ENCODE measurements around the gene TBL1X.
"Not testable (repeated sequence)": the region's sequence is repeated elsewhere in the genome, so short reads cannot be mapped to it uniquely, and the experiment has no call there.

The TBL1X gene

DNA sequence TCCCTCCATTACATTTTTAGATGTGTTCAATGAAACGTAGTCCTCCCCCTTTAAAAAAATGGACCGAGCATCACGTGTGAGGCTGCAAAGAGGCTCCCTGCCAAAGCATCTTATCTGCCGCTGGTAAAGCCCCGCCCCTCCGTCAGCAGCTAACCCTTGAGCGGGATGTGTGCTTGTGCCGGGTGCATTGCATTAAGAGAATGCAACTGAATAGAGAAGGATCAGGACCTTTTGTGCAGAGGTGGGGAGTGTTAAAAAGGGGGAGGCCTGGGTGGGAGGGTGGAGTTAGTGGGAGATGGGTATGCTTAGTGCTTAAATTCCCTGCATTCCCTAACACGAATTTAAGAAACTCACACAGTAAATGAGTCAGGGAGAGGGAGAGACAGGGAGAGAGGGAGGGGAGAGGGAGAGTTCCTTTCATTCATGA lies 66.0 kb downstream of the TBL1X start:
- no peaks in the 10 kb centered on the region for H3K36me3 ChIP-seq (ENCODE audit: control insufficient read depth in 1 of 2, insufficient read depth in 2 of 2, low read length in 2 of 2)
- no peak overlapping the region for H3K4me3 ChIP-seq (ENCODE audit: low read depth in 1 of 2, low read length in 2 of 2)
- H3K27ac ChIP-seq (ENCODE audit: low read depth, low read length): no peak overlapping the region
- peaks cover 0 to 4% of the 10 kb centered on the region in 2 donors for H3K4me1 ChIP-seq (ENCODE audit: control insufficient read depth in 1 of 2, insufficient read depth in 2 of 2, low read length in 2 of 2)
- no peaks in the 10 kb centered on the region for H3K9me3 ChIP-seq (ENCODE audit: control insufficient read depth in 1 of 2, low read length in 2 of 2)
- no peaks in the 10 kb centered on the region for H3K27me3 ChIP-seq (ENCODE audit: control insufficient read depth in 1 of 2, insufficient read depth in 2 of 2, low read length in 2 of 2)
- H3K9ac ChIP-seq (ENCODE audit: low read depth in 1 of 2, low read length in 2 of 2): no peak overlapping the region

DNA sequence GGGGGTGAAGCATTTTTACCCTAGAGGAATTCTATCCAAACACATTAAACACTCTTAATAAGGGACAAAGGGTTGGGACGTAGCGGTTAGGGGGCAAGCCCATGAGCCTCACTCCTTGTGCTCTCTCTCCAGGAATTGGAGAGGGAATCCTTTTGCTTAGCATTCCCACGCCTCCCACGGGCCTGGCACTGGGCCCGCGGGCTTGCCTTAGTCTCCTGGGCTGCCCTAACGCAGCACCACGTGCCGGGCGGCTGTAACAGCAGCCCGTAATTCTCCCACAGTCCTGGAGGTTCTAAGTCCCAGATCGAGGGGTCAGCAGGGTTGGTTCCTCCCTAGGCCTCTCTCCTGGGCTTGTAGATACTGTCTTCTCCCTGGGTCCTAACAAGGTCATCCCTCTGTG lies 67.5 kb downstream of the TBL1X start:
- Histone ChIP-seq H3K27me3 (ENCODE audit: control insufficient read depth in 1 of 2, insufficient read depth in 2 of 2, low read length in 2 of 2) (no peaks in the 10 kb centered on the region), H3K9me3 (ENCODE audit: control insufficient read depth in 1 of 2, low read length in 2 of 2) (no peaks in the 10 kb centered on the region), H3K4me3 (ENCODE audit: low read depth in 1 of 2, low read length in 2 of 2) (no peak overlapping the region), H3K4me1 (ENCODE audit: control insufficient read depth in 1 of 2, insufficient read depth in 2 of 2, low read length in 2 of 2) (peaks cover 0 to 4% of the 10 kb centered on the region in 2 donors), H3K9ac (ENCODE audit: low read depth in 1 of 2, low read length in 2 of 2) (no peak overlapping the region), H3K27ac (ENCODE audit: low read depth, low read length) (no peak overlapping the region), H3K36me3 (ENCODE audit: control insufficient read depth in 1 of 2, insufficient read depth in 2 of 2, low read length in 2 of 2) (no peaks in the 10 kb centered on the region)

DNA sequence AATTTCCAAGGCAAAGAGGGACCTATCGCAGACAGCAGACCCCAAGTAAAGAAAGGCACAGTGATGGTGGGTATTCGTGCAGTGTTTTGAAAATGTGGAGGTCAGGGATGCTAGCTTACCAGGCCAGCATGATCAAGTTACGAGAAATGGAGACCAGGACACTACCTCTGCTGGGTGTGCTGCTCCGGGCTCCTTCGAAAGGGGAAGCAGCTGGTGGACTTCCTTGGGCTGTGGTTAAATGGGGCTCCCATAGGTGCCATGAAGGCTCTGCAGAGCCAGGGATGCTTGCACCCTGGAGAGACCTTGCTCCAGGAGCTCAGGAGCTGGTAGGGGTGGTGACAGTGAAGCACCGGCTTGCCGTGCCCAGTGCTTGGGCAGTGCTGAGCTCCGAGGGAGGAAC lies 68.8 kb downstream of the TBL1X start:
- Histone ChIP-seq H3K4me3 (ENCODE audit: low read depth in 1 of 2, low read length in 2 of 2) (no peak overlapping the region), H3K4me1 (ENCODE audit: control insufficient read depth in 1 of 2, insufficient read depth in 2 of 2, low read length in 2 of 2) (peaks cover 6 to 11% of the 10 kb centered on the region in 2 donors), H3K9me3 (ENCODE audit: control insufficient read depth in 1 of 2, low read length in 2 of 2) (no peaks in the 10 kb centered on the region), H3K27me3 (ENCODE audit: control insufficient read depth in 1 of 2, insufficient read depth in 2 of 2, low read length in 2 of 2) (no peaks in the 10 kb centered on the region), H3K36me3 (ENCODE audit: control insufficient read depth in 1 of 2, insufficient read depth in 2 of 2, low read length in 2 of 2) (no peaks in the 10 kb centered on the region), H3K27ac (ENCODE audit: low read depth, low read length) (no peak overlapping the region), H3K9ac (ENCODE audit: low read depth in 1 of 2, low read length in 2 of 2) (no peak overlapping the region)

DNA sequence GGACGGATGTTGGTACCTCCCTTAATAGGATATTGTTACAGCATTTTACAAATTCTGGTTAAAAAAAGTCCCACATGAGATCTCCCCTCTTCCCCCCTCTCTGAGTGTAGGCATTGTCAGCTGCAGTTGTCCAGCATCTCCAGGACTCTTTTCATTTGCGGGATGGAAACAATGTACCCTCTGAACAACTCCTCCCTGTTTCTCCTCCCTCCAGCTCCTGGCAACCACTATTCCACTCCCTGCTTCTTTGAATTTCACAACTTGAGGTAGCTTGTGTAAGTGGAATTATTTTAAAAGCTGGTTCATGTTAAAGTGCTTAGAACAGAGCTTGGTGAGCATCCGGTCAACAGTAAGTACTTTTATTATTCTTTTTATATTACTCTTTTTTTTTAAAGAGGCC lies 69.8 kb downstream of the TBL1X start:
- Histone ChIP-seq H3K4me1 (ENCODE audit: control insufficient read depth in 1 of 2, insufficient read depth in 2 of 2, low read length in 2 of 2) (peaks cover 13 to 16% of the 10 kb centered on the region in 2 donors), H3K27me3 (ENCODE audit: control insufficient read depth in 1 of 2, insufficient read depth in 2 of 2, low read length in 2 of 2) (no peaks in the 10 kb centered on the region), H3K36me3 (ENCODE audit: control insufficient read depth in 1 of 2, insufficient read depth in 2 of 2, low read length in 2 of 2) (no peaks in the 10 kb centered on the region), H3K27ac (ENCODE audit: low read depth, low read length) (no peak overlapping the region), H3K4me3 (ENCODE audit: low read depth in 1 of 2, low read length in 2 of 2) (no peak overlapping the region), H3K9me3 (ENCODE audit: control insufficient read depth in 1 of 2, low read length in 2 of 2) (no peaks in the 10 kb centered on the region), H3K9ac (ENCODE audit: low read depth in 1 of 2, low read length in 2 of 2) (no peak overlapping the region)

DNA sequence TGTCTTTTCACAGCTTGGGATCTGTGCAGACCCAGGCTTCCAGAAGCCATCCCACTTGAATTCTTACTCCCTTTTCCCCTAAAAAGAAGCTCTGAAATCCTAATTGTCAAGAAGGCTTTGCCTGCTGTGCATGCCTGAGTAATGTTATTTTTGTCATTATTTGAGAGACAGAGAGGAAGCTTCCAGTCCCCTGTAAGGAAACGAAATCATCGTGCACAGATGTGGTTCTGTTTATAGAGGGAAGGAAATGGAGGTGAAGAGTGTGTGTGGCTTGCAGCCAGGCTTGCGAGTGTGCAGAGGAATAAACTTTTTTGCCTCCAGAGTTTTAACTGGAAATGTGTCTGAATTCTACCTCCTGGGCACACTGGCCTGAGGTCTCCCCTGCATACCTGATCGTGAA lies 70.2 kb downstream of the TBL1X start:
- H3K9me3 ChIP-seq (ENCODE audit: control insufficient read depth in 1 of 2, low read length in 2 of 2): no peaks in the 10 kb centered on the region
- no peaks in the 10 kb centered on the region for H3K36me3 ChIP-seq (ENCODE audit: control insufficient read depth in 1 of 2, insufficient read depth in 2 of 2, low read length in 2 of 2)
- H3K9ac ChIP-seq (ENCODE audit: low read depth in 1 of 2, low read length in 2 of 2): no peak overlapping the region
- H3K27ac ChIP-seq (ENCODE audit: low read depth, low read length): no peak overlapping the region
- peaks cover 13 to 16% of the 10 kb centered on the region in 2 donors for H3K4me1 ChIP-seq (ENCODE audit: control insufficient read depth in 1 of 2, insufficient read depth in 2 of 2, low read length in 2 of 2)
- no peak overlapping the region for H3K4me3 ChIP-seq (ENCODE audit: low read depth in 1 of 2, low read length in 2 of 2)
- H3K27me3 ChIP-seq (ENCODE audit: control insufficient read depth in 1 of 2, insufficient read depth in 2 of 2, low read length in 2 of 2): no peaks in the 10 kb centered on the region

DNA sequence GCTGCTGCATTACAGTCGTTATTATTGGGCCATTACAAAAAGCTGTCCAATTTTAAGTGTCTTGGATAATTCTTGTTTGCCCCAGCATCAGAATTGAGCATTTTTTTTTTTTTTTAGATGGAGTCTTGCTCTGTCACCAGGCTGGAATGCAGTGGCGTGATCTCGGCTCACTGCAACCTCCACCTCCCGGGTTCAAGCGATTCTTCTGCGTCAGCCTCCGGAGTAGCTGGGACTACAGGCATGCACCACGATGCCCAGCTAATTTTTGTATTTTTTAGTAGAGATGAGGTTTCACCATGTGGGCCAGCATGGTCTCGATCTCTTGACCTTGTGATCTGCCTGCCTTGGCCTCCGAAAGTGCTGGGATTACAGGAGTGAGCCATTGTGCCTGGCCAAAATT lies 71.3 kb downstream of the TBL1X start:
- H3K9ac ChIP-seq (ENCODE audit: low read depth in 1 of 2, low read length in 2 of 2); H3K27me3 ChIP-seq (ENCODE audit: control insufficient read depth in 1 of 2, insufficient read depth in 2 of 2, low read length in 2 of 2); H3K36me3 ChIP-seq (ENCODE audit: control insufficient read depth in 1 of 2, insufficient read depth in 2 of 2, low read length in 2 of 2); H3K27ac ChIP-seq (ENCODE audit: low read depth, low read length); H3K4me3 ChIP-seq (ENCODE audit: low read depth in 1 of 2, low read length in 2 of 2); H3K9me3 ChIP-seq (ENCODE audit: control insufficient read depth in 1 of 2, low read length in 2 of 2): not testable (repeated sequence)
- peaks cover 11 to 13% of the 10 kb centered on the region in 2 donors for H3K4me1 ChIP-seq (ENCODE audit: control insufficient read depth in 1 of 2, insufficient read depth in 2 of 2, low read length in 2 of 2)

DNA sequence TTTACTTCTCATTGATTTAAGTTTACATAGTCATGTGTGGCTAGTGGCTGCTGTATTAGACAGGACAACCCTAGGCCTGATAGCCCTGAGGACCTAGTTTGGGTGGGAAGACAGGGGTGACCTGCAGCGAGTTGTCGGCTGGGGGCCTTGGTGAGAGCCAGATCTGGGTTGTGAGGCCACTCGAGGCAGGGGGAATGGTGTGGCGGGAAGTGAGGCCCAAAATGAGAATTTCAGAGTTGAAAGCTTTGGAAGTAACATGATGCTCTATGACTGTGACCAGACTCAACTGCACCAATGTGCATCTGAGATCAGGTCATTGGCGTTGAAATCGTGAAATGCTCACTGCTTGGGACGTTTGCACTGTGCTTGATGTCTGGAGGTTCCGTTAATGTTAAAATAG lies 72.9 kb downstream of the TBL1X start:
- Histone ChIP-seq H3K9ac (ENCODE audit: low read depth in 1 of 2, low read length in 2 of 2) (no peak overlapping the region), H3K9me3 (ENCODE audit: control insufficient read depth in 1 of 2, low read length in 2 of 2) (no peaks in the 10 kb centered on the region), H3K27me3 (ENCODE audit: control insufficient read depth in 1 of 2, insufficient read depth in 2 of 2, low read length in 2 of 2) (no peaks in the 10 kb centered on the region), H3K27ac (ENCODE audit: low read depth, low read length) (no peak overlapping the region), H3K4me1 (ENCODE audit: control insufficient read depth in 1 of 2, insufficient read depth in 2 of 2, low read length in 2 of 2) (peaks cover 11 to 13% of the 10 kb centered on the region in 2 donors), H3K4me3 (ENCODE audit: low read depth in 1 of 2, low read length in 2 of 2) (no peak overlapping the region), H3K36me3 (ENCODE audit: control insufficient read depth in 1 of 2, insufficient read depth in 2 of 2, low read length in 2 of 2) (no peaks in the 10 kb centered on the region)

DNA sequence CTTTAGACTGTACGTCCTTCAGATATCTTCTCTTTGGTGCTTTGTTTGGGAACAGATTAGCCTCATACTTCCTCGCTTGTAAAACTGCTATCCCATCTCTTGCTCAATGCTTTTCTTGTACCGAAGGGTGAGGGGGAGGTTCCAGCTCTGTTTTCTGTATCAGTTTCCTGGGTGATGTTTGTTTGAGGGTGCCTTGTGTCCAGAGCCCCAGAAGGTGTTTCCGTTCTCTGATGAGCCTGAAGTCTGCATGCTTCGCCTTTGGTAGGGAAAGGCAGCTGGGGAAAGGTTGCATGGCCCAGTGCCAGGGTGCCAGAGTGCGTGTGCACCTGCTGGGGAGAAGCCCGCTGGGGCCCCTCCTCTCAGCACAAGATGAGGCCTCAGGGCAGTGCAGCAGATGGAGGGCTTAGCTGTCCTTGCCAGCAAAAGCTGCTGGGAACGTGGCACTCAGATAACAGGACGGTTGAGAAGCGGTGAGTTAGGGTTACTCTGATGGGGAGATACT lies 73.7 kb downstream of the TBL1X start:
- H3K27ac ChIP-seq (ENCODE audit: low read depth, low read length): no peak overlapping the region
- H3K36me3 ChIP-seq (ENCODE audit: control insufficient read depth in 1 of 2, insufficient read depth in 2 of 2, low read length in 2 of 2): no peaks in the 10 kb centered on the region
- peaks cover 11 to 13% of the 10 kb centered on the region in 2 donors for H3K4me1 ChIP-seq (ENCODE audit: control insufficient read depth in 1 of 2, insufficient read depth in 2 of 2, low read length in 2 of 2)
- H3K27me3 ChIP-seq (ENCODE audit: control insufficient read depth in 1 of 2, insufficient read depth in 2 of 2, low read length in 2 of 2): no peaks in the 10 kb centered on the region
- peak overlapping the region in 1 of 2 donors; percentile 8 for H3K4me3 ChIP-seq (ENCODE audit: low read depth in 1 of 2, low read length in 2 of 2)
- no peaks in the 10 kb centered on the region for H3K9me3 ChIP-seq (ENCODE audit: control insufficient read depth in 1 of 2, low read length in 2 of 2)
- H3K9ac ChIP-seq (ENCODE audit: low read depth in 1 of 2, low read length in 2 of 2): no peak overlapping the region

DNA sequence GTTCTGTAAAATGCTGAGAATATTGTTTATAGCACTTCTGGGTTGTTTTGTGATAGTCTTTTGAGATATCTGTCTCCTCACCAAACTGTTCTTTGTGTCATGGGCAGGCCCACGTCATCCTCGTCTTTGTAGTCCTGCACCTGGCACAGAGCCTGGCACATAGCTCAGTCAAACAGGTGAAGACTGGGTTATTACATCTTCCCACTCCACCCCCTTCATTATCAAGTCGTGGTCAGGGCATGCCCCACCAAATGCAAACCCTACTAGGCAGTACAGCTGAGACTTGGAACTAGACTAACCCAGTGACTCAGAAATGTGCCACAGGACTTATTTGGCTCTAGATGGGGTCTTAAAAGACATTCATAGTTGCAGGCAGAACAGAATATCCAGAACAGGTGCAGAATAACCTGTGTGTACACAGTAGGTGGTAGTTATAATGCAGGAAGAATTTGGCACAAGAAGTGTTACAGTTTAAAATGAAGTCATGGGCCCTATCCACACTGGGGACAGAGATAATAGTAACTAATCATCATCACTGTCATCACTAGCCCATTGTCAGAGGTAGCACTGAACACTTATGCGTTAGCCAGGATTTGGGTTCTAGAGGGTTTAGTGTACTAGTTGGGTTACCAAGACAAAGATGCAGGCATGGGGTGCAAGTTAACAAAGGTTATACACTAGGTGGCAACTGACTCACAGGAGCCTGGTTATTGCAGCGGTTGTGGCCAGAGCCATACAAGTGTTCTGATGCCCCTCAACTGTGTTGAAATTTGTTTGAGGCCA lies 74.9 kb downstream of the TBL1X start:
- Histone ChIP-seq H3K27me3 (ENCODE audit: control insufficient read depth in 1 of 2, insufficient read depth in 2 of 2, low read length in 2 of 2) (no peaks in the 10 kb centered on the region), H3K4me3 (ENCODE audit: low read depth in 1 of 2, low read length in 2 of 2) (no peak overlapping the region), H3K9ac (ENCODE audit: low read depth in 1 of 2, low read length in 2 of 2) (no peak overlapping the region), H3K4me1 (ENCODE audit: control insufficient read depth in 1 of 2, insufficient read depth in 2 of 2, low read length in 2 of 2) (peaks cover 11 to 13% of the 10 kb centered on the region in 2 donors), H3K9me3 (ENCODE audit: control insufficient read depth in 1 of 2, low read length in 2 of 2) (no peaks in the 10 kb centered on the region), H3K36me3 (ENCODE audit: control insufficient read depth in 1 of 2, insufficient read depth in 2 of 2, low read length in 2 of 2) (no peaks in the 10 kb centered on the region), H3K27ac (ENCODE audit: low read depth, low read length) (no peak overlapping the region)

DNA sequence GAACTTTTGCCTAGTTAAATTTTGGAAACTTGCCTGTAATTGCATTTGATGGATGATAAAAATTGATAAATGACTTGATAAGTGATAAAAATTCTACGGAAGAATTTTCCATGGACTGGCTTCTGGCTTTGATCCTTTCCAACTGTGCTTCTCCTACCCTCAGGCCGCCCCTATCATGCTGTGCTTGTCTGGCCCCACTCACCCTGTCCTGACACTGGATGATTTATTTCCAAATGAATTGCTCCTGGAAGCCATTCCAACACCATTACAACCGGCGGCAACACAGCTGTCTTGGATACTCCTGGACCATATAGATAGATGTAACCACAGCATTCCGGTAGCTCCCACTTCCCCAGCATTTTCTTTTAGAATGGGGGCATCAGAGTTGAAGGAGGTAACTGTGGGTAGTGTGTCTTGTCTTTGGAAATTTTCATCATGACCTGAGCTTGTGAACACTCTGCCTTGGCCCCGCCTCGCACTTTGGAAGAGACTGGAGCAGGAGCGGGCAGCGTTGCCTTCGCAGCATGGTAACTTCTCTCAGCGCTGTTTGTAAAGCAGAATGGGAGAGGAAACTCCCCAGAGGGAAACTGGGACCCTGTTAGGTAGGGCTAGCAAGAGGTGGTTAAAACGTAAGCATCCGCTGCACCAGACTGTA lies 77.4 kb downstream of the TBL1X start:
- no peak overlapping the region for H3K9ac ChIP-seq (ENCODE audit: low read depth in 1 of 2, low read length in 2 of 2)
- peaks cover 11 to 13% of the 10 kb centered on the region in 2 donors for H3K4me1 ChIP-seq (ENCODE audit: control insufficient read depth in 1 of 2, insufficient read depth in 2 of 2, low read length in 2 of 2)
- no peaks in the 10 kb centered on the region for H3K27me3 ChIP-seq (ENCODE audit: control insufficient read depth in 1 of 2, insufficient read depth in 2 of 2, low read length in 2 of 2)
- H3K9me3 ChIP-seq (ENCODE audit: control insufficient read depth in 1 of 2, low read length in 2 of 2): no peaks in the 10 kb centered on the region
- no peak overlapping the region for H3K27ac ChIP-seq (ENCODE audit: low read depth, low read length)
- no peak overlapping the region for H3K4me3 ChIP-seq (ENCODE audit: low read depth in 1 of 2, low read length in 2 of 2)
- no peaks in the 10 kb centered on the region for H3K36me3 ChIP-seq (ENCODE audit: control insufficient read depth in 1 of 2, insufficient read depth in 2 of 2, low read length in 2 of 2)

All from duodenal mucosa (tissue), 2 donors.